PC-3 (cell line): ENCODE measurements around the gene CRABP2.

Source experiments
- EZH2 ChIP-seq: fragments of 300-600 bp; sonication (generic); IDR thresholded peaks from one replicate; pipeline ENCODE4 v1.6.1; 2017; ENCODE audit warnings: antibody characterized with exemption, mild to moderate bottlenecking, low read length; ENCODE audit not compliant: unreplicated experiment
- EZH2phosphoT487 ChIP-seq: fragments of 300-600 bp; sonication (generic); IDR thresholded peaks from 2 replicates; pipeline ENCODE4 v1.6.1; 2018; ENCODE audit warnings: mild to moderate bottlenecking, antibody characterized with exemption, low read length, borderline replicate concordance
- TF ChIP-seq, protein P1 (sequence below): fragments of 300-600 bp; sonication (generic); conservative IDR thresholded peaks from 2 replicates; pipeline ENCODE4 v1.5.1; 2017; ENCODE audit warnings: antibody characterized with exemption, low read depth, mild to moderate bottlenecking, low read length

- TF ChIP-seq, protein P1, sequence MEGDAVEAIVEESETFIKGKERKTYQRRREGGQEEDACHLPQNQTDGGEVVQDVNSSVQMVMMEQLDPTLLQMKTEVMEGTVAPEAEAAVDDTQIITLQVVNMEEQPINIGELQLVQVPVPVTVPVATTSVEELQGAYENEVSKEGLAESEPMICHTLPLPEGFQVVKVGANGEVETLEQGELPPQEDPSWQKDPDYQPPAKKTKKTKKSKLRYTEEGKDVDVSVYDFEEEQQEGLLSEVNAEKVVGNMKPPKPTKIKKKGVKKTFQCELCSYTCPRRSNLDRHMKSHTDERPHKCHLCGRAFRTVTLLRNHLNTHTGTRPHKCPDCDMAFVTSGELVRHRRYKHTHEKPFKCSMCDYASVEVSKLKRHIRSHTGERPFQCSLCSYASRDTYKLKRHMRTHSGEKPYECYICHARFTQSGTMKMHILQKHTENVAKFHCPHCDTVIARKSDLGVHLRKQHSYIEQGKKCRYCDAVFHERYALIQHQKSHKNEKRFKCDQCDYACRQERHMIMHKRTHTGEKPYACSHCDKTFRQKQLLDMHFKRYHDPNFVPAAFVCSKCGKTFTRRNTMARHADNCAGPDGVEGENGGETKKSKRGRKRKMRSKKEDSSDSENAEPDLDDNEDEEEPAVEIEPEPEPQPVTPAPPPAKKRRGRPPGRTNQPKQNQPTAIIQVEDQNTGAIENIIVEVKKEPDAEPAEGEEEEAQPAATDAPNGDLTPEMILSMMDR = no peak
- TF ChIP-seq EZH2 (no peak), EZH2phosphoT487 (no peak)
These were observed 39.5 kb upstream of the CRABP2 start for GRCh38 chr1:156744786-156745419.
